Measurements from ENCODE around the gene TIMP3. TPM values are rescaled to one million over a fixed set of nuclear protein-coding genes. Genes with fewer than 3 reads are reported as not detected.

Gene TIMP3
- total RNA-seq, 1 experiment from 2014 or later = 62.1 TPM

DNA sequence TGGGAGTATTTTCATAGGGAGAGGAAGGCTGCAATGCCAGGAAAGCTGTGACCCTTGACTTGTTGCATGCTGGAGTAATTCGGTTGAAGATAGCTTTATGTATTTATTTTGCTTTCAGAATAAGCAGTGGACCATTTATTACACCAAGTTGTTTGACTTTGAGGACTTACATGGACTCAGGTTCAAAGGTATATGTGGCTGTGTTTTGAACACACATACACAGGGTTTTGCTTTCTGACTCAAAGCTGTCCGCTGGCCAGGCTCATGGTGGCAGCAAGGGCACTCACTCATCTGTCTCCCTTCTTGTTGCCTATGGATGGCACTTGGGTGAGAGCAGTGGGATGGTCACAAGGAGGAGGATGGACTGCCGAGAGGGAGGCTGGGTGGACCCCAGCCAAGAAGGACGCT lies 6.5 kb downstream of the TIMP3 start:
- DNase-seq (ENCODE audit: low read depth) = no peak

DNA sequence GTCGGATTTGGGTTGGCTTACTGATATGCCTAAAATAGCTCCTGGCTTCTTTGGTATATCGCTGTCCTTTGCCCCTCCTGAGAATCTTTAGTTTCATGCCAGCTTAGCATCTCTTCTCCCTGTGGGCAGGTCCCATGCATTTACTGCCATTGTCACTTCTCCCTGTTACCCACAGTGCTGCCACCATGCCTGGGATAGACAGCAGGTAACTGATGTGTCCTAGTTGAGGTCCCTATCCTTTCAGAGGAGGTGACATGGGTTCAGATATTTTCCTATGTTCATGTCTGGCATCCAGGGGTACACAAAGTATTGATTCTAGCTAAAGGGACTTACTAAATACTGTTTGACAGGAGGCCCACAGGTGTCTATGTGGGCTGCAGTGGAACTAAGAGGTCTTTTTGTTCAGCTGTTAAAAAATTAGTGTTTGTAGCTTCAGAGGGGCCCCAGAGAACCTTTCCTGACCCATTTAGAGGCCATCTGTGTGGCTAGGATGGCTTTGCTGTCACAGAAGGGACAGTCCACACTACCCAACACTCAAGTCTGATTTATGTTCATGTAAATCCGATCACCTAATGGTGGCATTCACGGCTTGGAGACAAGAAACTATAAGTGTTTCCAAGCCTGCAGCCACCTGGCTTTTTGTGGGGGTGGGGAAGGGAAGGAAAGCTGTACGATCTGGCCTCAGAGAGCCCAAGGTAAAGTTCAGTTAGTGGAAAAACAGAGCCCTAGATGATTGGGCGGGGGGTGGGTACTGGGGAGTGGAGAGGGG lies 8.5 kb downstream of the TIMP3 start:
- DNase-seq (ENCODE audit: low read depth) = no peak

DNA sequence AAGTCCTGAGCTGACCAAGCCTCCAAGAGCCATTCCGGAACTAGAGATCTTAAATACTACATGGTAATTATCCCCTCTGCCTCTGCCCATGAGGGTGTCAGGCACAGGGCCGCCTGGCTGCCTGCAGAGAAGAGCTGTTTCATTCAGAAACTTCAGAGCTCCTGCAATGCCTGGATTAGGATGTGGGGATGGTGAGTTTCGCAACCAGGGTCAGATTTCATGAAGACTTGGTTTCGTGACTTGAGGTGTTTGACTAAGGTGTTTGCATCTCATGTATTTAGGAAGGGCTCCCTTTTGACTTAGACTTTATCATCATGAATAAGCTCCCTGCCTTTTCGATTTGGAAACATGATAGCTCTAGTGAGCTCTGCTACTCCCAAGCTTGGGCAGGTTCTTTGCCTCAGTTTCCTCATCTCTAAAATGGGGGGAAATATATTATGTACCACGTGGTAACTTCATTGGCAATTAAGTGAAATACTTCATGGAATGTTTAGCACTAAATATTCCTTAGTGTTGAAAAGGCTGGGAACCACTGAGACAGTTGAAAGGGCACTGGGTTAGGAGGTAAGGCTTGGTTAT lies 9.1 kb downstream of the TIMP3 start:
- no peak for DNase-seq (ENCODE audit: low read depth)

DNA sequence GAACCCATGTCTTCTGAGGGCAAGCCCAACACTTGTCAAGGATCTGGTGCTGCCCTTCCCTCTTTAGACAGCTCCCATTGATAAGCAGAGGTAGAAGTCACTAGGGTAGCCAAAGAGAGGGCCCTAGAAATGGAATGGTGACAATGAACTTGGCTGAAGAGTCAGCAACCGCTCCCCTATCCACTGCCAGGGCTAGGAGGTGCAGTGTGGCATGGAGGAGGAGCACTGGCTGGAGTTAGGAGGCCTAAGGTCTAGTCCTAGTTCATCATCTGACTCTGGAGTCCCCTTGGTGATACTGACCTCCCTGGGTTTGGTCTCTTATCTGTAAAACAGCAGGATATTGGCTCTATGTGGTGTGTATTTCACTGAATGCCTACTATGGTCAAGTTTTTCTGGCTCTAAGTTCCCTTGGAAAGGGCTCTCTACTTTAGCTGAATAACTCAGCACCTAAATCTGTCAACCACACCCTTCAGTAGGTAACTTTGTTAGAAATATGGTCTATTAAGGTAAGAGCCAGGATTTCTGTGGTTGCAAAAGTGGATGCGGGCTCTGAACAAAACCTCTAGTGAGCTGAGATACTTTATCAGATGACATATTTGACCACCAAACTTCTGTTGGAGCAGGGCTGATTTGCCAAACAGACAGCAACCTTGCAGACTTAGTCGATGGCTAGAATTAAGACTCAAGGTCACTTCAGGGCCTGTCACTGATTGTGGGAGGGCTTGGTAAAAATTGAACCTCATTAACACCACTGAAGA lies 10.5 kb downstream of the TIMP3 start:
- no peak for DNase-seq (ENCODE audit: low read depth)

DNA sequence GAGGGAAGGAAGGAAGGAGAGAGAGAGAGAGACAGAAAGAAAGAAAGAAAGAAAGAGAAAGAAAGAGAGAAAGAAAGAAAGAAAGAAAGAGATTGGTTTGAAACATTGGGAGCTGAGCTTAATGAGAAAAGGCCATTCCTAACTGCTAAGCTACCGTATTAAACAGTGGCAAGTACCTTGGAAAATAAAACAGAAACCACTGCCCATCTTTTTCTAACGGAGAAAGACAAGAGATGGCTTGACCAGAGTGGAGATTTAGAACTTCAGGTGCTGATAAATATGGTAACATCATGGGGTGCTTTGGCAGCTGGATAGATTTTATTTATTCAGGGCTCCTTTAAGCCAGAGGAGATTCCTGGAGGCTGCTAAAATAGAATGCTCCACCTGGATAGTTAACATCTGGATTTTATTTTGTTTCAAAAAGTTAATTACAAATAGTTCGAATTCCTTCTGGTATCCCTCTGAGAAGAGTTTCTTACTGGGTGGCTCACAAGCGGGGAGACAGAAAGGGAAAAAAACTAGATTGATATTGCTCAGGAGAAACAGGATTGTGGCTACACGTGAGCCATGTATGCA lies 12.9 kb downstream of the TIMP3 start:
- no peak for DNase-seq (ENCODE audit: low read depth)

DNA sequence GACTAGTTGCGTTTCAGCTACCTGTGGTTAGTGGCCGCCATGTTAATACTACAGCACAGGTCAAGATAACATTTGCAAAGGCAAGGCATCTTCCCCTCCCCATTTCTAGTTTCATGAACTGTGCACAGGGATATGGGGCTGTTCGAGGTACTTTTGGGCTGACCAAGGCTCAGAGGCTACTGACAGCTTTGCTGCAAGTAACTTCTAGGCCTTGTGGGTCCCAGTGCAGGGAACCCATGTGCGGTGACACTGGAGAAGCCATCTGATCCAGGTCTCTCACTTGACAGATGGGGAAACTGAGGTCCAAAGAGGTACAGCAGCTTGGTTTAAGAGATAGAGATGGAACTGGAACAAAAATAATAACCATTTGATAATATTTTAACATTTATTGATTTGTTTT lies 13.6 kb downstream of the TIMP3 start:
- DNase-seq (ENCODE audit: low read depth) = no peak

DNA sequence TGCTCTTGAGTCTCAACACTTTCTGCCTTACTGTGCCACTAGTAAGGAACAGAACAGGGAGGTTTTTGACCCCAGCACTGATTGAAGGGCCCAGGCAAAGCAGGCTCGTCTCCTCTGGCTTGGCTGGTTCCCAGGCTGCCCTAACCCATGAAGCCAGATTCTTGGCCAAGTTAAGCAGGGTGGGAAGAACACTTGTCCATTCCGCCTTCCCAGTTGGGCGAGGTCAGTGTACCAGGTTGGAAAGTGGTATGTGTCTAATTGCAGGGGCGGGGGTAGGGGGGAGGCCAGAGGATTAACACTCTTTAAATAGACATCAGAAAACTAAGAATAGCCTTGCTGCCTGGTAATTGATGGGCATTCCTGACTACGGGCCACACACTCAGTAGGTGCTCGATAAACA lies 14.4 kb downstream of the TIMP3 start:
- DNase-seq (ENCODE audit: low read depth) = no peak

DNA sequence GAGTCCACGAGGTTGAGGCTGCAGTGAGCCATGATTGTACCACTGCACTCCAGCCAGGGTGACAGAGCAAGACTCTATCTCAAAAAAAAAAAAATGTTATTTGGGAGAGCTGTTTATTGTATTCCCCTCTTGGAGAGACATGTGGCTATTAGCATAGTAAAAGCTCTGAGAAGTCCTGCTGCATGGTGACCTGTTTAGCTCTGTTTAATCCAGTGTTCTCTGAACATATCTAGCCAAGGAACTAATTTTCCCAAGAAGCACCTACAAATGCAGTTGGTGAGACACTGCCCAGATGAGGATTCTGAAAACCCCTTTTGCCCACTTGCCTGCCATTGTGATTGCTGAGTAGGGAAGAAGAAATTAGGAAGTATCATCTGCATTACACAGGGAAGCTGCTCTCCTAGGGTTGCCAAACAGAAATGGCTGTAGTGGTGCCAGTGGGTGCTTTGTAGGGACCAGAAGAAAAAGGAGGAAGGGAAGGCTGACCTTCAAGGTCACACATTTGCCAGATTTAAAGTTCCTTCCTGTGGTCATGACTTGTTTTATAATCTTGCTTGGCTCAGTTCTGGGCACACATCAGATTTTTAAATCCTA lies 15.7 kb downstream of the TIMP3 start:
- DNase-seq (ENCODE audit: low read depth) = no peak

DNA sequence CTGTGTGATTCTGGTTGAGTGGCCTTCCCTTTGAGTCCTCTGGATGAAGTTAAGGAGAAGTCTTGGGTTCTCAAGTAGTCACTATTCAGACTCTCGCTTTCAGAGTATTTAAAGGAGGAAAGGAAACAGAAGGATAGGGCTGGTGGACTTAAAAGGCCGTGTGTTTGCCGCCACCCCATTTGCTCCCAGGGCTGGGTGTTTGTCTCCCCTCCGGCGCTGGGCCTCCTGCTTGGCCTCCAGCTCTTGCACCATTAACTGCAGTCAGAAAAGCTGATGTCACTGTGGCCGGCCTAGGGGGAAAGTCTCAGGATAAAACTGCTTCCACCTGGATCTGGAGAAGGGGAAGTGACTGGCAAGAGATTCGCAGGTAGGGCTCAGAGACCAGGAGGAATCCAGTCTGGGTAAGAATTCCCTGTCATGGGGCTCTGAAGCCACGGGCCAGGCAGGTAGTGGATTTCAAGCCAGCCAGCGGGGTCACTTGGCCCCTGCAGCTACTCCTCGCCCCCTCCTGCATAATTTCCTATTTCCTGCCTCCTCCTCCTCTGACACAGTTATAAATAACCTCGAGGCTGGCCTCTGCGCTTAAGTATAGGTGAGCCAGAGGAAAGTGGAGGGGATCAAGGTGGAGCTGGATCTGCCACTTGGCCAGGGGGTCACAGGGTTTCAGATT lies 17.1 kb downstream of the TIMP3 start:
- no peak for DNase-seq (ENCODE audit: low read depth)

DNA sequence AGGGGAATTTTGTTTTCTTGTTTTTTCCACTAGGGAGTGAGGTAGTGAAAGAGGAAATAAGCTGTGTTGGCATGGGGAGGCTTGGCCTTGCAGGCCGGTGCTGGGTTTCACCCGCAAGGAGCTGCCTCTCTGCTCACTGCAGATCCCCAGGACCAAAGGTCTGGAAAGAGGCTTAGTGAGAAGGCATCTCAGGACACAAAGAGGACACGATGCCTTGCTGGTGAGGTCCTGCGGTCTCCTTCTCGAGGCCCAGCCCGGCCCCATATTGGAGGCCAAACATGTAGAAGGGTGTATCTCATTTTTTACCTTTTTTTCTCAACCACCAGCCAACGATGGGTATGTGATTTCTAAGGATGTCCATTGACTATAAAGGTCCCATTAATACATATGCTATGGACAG lies 17.6 kb downstream of the TIMP3 start:
- DNase-seq (ENCODE audit: low read depth) = no peak

DNA sequence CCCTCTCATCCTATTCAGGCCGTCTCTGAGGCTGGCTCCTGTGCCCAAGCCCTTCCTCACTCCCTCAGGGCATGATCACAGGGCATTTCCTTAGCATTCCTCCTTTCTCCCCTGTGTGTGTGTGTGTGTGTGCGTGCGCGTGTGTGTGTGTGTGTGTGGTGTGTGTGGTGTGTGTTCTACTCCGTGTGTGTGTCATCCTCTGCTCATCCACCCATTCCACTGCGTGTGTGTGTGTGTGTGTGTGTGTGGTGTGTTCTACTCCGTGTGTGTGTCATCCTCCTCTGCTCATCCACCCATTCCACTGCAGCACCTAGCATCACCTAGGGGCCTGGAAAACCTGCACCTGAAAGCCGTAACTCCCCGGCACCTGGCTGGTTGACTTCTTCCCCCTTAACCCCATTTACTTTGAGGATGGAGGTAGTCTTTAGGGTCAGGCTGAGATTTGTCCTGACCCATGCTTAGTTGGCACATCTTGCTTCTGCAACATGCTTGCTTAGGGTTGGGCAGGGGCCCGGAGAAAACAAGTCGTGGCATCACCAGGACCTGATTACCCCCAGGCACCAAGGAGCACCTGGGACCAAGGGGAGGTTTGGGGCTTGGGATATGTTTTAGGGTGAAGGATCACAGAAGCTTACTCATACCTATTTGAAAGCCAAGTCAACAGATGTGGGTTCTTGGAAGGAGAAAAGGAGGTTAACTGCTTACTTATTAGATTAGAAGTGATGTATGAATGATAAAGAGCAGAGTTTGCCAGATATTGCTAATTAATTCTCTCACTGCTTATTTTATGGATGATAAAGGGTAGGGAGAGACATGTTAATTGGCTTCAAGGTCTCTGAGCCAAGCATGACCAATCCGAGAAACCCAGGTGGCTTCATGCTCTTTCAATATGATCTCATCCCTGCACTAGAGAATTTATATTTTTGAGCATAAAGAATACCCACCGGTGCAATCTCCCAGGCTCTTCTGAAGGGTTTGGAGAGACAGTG lies 18.9 kb downstream of the TIMP3 start:
- no peak for DNase-seq (ENCODE audit: low read depth)

DNA sequence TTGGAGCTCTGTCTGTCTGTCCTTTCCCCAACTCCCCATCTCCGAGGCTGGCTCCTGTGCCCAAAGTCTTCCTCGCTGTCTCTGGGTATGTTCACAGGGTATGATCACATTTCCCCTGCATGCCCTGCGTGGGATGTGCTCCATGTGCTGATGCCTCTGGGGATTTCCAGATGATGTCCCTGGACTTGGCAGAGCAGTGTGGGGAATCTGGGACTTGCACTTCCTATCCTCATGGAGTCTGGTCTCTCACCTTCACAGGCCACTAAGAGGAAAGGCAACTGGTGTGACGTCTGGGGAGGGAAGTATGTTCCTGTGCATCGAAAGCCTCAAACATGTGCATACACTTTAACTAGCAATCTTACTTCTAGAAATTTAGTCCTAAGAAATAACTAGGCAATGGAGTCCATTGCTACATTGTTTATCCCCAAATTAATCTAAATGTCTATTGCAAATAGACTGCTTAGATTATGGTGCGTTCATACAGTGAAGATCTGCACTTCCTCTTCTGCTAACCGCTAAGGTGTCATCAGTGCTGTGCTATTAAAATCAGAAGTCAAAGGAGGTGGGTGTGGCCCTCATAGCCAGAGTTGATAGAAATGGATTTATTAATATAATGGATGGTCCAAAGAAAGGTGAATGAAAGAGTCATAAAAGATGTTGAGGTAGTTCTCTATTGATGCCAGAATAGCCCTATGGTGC lies 20.8 kb downstream of the TIMP3 start:
- no peak for DNase-seq (ENCODE audit: low read depth)

DNA sequence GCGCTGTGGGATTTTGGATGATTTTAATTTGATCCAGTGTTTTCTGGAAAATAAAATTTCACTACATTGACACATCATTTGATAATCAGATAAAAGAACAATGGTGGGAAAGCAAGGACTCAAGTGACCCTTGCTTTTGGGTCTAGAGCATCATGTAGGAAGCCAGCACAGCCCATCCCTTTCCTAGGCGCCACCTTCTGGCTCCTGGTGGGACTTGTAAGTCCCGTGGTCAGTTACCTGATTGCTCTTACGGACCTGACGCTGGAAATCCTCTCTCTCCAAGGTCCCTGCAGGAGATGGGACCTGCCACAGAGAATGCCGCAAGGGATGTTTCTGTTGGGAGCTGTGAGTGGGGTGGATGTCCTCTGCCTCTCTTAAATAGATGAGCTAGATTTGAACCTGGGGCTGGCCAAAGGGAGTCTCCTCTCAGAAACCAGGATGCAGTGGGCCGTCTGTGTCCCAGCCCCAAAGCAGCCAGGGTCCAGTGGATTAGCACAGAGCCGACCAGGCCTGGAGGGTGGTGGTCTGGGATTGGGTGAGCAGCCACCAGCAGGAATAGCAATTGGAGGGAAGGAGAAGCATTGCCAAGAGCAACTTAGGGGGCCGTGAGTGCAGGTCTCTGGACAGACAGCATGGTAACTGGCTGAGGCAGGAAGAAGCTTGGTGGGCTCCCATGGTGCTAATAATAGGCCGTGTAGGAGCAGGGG lies 21.7 kb downstream of the TIMP3 start:
- peak; percentile 37 for DNase-seq (ENCODE audit: low read depth)

DNA sequence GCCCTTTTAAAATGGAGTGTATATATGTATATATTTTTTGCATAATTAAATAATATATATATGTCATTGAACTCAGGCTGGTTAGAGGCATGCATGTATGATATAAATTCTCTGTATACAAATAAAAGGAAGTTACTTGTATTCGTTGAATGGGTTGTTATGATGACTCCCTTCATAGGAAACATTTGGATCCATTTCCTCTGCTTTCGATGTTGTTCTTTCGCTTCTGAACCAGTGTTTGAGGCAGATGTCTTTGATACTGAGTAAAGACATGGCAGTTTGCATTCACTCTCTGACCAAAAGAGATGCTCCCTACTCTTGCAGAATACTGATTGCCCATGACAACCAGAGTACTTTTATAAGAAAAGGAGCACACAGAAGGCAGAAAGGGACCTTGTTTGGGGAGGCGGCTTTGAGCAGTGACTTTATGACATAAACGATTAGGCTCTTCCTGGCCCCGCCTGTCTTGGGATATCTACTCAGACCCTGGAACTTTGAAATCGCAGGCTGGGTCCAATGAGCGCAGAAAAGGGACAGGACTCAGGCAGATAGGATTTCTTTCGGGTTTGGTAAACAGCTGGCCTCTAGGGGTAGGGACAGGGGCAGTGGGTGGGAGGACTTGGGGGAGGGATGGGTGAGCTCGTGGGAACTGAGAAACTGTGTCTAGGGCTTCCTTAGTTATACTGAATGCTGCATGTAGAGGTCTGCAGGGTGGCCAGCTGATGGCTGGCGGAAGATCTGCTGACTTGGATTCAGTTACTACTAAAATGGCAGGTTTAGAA lies 23.2 kb downstream of the TIMP3 start:
- DNase-seq (ENCODE audit: low read depth) = no peak

DNA sequence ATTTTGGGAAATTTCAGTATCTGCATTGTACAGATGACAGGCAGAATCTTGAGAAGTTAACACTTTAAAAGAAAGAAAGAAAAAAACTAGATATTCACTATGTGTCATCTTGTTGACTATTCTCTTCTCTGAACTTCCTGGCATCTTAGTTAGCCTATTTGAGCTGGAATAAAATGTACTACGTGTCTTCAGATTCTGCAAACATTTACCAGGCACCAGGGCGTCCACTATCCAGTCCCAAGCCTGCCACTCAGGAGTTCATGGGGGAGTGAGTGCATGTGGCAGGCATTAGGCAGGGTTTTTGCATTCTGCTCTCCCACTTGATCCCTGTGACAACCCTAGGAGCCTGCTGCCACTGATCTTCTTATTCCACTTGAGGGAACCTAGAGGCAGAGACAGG lies 25.0 kb downstream of the TIMP3 start:
- no peak for DNase-seq (ENCODE audit: low read depth)

DNA sequence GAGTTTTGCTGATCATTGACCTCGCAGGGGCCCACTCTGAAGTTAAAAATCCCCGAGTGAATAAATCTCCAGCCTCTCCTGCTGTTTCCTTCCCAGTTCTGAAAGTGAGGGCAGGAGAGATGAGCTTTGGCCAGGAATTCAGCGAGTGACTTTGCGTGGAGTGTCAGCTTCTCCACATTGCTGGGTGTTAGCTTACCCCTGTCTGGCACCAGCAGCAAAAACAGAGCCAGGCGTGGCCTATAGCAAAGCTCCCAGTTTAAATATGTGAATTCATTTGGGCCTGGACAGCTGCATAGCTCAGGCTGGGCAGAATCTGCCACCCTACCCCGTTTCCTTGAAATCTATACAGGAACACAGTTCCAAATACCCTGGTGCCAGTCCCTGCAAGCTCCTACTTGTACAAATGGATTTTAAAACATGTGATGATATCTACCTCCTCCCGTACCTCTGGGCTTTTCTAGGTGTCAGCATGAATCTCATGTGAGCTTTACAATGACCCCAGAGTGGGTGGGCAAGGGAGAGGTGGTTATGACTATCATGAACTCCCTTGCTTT lies 25.6 kb downstream of the TIMP3 start:
- DNase-seq (ENCODE audit: low read depth) = no peak

DNA sequence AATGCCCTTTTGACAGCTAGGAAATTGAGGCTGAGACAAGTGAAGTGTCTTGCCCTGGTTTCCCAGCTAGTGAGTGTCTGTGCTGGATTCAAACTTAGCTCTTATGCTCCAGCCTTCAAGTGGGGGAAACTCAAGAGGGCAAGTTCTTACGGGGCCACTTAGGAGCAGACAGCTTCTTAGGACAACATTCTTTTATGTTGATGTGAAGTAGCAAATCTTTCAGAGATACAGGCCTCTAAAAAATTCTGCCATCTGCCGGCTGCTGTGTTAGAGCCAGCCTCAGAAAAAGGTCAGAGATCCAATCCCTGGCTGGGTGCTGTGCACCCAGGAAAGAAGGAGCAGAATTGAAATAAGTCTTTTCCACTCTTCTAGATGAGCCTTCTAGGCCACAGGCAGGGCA lies 26.6 kb downstream of the TIMP3 start:
- DNase-seq (ENCODE audit: low read depth) = no peak

DNA sequence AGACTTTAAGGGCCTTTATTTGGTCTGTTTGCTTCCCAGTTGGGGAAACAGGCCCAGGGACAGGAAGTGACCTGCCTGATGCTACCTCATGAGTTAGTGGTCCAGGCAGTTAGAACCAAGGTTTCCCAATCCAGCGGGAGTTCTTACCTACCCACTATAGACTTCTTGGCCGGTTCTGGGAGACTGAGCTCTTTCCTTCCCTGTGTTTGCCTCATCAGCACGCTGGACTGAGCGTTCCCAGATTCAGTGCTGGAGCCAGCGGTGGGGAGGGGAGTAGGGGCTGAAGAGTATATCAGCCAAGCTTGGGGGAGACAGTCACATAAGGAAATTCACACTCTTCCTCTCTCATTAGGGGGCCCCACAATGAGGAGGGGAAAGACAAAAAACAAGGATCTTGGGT lies 27.1 kb downstream of the TIMP3 start:
- DNase-seq (ENCODE audit: low read depth) = no peak

Measured in M059J (cell line).